Liver (tissue), 3 donors: Measurements from ENCODE around the gene CHAF1B.

Experiments used
- CTCF ChIP-seq: fragments of 150-350 bp; IDR thresholded peaks from 2 replicates; pipeline ENCODE4 v1.5.1; 2017; ENCODE audit warnings: improper control_type of control experiment, low read depth, low read length; ENCODE audit not compliant: missing input control
- EGR1 ChIP-seq, 2 donors: IDR thresholded peaks; 2 replicates each; pipeline ENCODE4 v1.6.1; 2016 to 2018; ENCODE audit warnings: antibody characterized with exemption in 2 of 2, low read depth in 2 of 2
- GABPA ChIP-seq, 2 donors: IDR thresholded peaks in 1 of 2; conservative IDR thresholded peaks in 1 of 2; 2 replicates each; pipeline ENCODE4 v1.6.1; 2016; ENCODE audit warnings: antibody characterized with exemption in 2 of 2, mild to moderate bottlenecking in 1 of 2, moderate library complexity in 1 of 2
- REST ChIP-seq: IDR thresholded peaks from 2 replicates; pipeline ENCODE4 v1.6.1; 2016; ENCODE audit warnings: antibody characterized with exemption, mild to moderate bottlenecking
- TAF1 ChIP-seq: conservative IDR thresholded peaks from 2 replicates; pipeline ENCODE4 v1.6.1; 2016; ENCODE audit warnings: antibody characterized with exemption, mild to moderate bottlenecking
- TF ChIP-seq, protein P1 (sequence below): IDR thresholded peaks from 2 replicates; pipeline ENCODE4 v1.6.1; 2016; ENCODE audit warnings: antibody characterized with exemption
- donor health status: healthy.
- donor health status: healthy.

- TF ChIP-seq TAF1: no peak
- TF ChIP-seq CTCF: no peak
- no peak for TF ChIP-seq EGR1 (IDR thresholded peaks at IDR 0.05; ENCODE audit: low read depth in 2 of 2)
- no peak for TF ChIP-seq GABPA (IDR thresholded peaks at IDR 0.05 in 1 of 2, conservative IDR thresholded peaks at IDR 0.05 in 1 of 2)
- TF ChIP-seq REST: no peak
- TF ChIP-seq, protein P1, sequence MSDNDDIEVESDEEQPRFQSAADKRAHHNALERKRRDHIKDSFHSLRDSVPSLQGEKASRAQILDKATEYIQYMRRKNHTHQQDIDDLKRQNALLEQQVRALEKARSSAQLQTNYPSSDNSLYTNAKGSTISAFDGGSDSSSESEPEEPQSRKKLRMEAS: no peak
Observed at GRCh38 chr21:36433059-36433709, 48.0 kb downstream of the CHAF1B start.
